Chondrocyte (in vitro differentiated cells): ENCODE results near the gene WIZ. TPM values are rescaled to one million over a fixed set of nuclear protein-coding genes. Genes with fewer than 3 reads are reported as not detected.
"Not testable (repeated sequence)": the region's sequence is repeated elsewhere in the genome, so short reads cannot be mapped to it uniquely, and the experiment has no call there.

Experiments used
- DNase-seq: peaks from one replicate; pipeline ENCODE4 v3.0.0; 2021; ENCODE audit warnings: mixed read lengths, low spot score
- H3K27ac Mint-ChIP-seq: one replicate; pipeline ENCODE4 v1.8.0; 2021; ENCODE audit warnings: mild to moderate bottlenecking, moderate library complexity, mixed read lengths; ENCODE audit not compliant: unreplicated experiment
- H3K27me3 Mint-ChIP-seq: 2 replicates; pipeline ENCODE4 v1.8.0; 2021; ENCODE audit warnings: low read depth, mixed read lengths
- H3K36me3 Mint-ChIP-seq: 2 replicates; pipeline ENCODE4 v1.8.0; 2021; ENCODE audit warnings: low read depth, mixed read lengths
- H3K4me1 Mint-ChIP-seq: 2 replicates; pipeline ENCODE4 v1.8.0; 2021; ENCODE audit warnings: low read depth, mild to moderate bottlenecking, mixed read lengths
- H3K4me3 Mint-ChIP-seq: one replicate; pipeline ENCODE4 v1.8.0; 2021; ENCODE audit warnings: mild to moderate bottlenecking, moderate library complexity, mixed read lengths; ENCODE audit not compliant: unreplicated experiment
- H3K9me3 Mint-ChIP-seq: 2 replicates; pipeline ENCODE4 v1.8.0; 2021; ENCODE audit warnings: low read depth, mixed read lengths
- CTCF ChIP-seq: fragments of 200-600 bp; sonication (generic); IDR thresholded peaks from 2 replicates; pipeline ENCODE4 v1.5.0; 2021; ENCODE audit warnings: antibody characterized with exemption, mild to moderate bottlenecking, moderate library complexity
- total RNA-seq: library from RNA; stranded (reverse); gene quantifications from 3 replicates; pipeline ENCODE4 v1.2.1, GENCODE V29; 2021

WIZ gene
- total RNA-seq, 1 donor from 2014 or later = 52.4 TPM

GRCh38 chr19:15488489-15489226, 38.9 kb upstream of the WIZ start:
- Mint-ChIP-seq H3K4me3 (no peak overlapping the region), H3K27ac (no peak overlapping the region), H3K27me3 (peaks cover 9% of the 10 kb centered on the region), H3K4me1 (no peaks in the 10 kb centered on the region), H3K36me3 (no peaks in the 10 kb centered on the region), H3K9me3 (no peaks in the 10 kb centered on the region)
- no peak for DNase-seq
- no peak for TF ChIP-seq CTCF

DNA sequence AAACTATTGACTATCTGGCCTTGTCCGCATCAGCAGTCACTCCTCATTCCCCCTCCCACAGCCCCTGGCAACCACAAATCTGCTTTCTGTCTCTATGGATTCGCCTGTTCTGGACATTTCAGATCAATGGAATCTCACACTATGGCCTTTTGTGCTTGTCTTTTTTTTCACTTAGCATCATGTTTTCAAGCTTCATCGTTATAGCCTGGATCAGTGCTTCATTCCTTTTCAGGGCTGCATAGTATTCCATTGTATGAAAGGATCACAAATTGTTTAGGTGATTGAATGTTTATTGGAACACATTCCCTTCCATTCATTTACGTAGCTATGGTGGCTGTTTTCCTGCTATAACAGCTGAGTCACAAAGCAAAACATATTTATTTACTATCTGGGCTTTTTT, 37.3 kb upstream of the WIZ start:
- no peaks in the 10 kb centered on the region for H3K9me3 Mint-ChIP-seq
- no peak overlapping the region for H3K4me3 Mint-ChIP-seq
- H3K27ac Mint-ChIP-seq = no peak overlapping the region
- no peak for TF ChIP-seq CTCF
- peaks cover 9% of the 10 kb centered on the region for H3K27me3 Mint-ChIP-seq
- DNase-seq = no peak
- H3K4me1 Mint-ChIP-seq = no peaks in the 10 kb centered on the region
- H3K36me3 Mint-ChIP-seq = no peaks in the 10 kb centered on the region

DNA sequence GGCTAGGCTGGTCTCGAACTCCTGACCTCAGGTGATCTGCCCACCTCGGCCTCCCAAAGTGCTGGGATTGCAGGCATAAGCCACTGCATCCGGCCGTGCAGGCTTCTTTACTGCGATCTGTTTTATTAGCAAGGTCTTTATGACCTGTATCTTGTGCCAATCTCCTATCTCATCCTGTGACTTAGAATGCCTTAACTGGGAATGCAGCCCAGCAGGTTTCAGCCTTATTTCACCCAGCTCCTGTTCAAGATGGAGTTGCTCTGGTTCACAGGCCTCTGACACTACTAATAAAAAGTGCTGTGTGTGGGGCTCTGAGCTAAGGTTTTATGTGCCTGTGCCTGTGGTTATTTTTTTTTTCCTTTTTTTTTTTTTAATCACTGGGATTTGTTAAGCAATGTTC, 36.0 kb upstream of the WIZ start:
- H3K4me3 Mint-ChIP-seq, DNase-seq, H3K36me3 Mint-ChIP-seq, H3K9me3 Mint-ChIP-seq, H3K27ac Mint-ChIP-seq, H3K4me1 Mint-ChIP-seq: not testable (repeated sequence)
- peaks cover 10% of the 10 kb centered on the region for H3K27me3 Mint-ChIP-seq

DNA sequence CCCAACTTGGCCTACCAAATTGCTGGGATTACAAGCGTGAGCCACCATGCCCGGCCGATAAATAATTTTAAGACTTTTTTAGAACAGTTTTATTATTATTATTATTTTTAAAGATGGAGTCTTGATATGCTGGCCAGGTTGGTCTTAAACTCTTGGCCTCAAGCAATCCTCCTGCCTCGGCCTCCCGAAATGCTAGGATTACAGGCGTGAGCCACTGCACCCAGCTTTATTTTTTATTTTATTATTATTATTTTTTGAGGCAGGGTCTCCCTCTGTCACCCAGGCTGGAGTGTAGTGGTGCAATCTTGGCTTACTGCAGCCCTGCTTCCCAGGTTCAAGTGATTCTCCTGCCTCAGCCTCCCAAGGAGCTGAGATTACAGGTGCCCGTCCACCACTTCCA, 31.2 kb upstream of the WIZ start:
- H3K4me1 Mint-ChIP-seq, H3K27ac Mint-ChIP-seq, H3K36me3 Mint-ChIP-seq, H3K9me3 Mint-ChIP-seq, H3K4me3 Mint-ChIP-seq: not testable (repeated sequence)
- peaks cover 14% of the 10 kb centered on the region for H3K27me3 Mint-ChIP-seq
- peak; percentile 17 for DNase-seq

GRCh38 chr19:15479391-15480345, 29.9 kb upstream of the WIZ start, which contains the start of gene PGLYRP2:
Gene PGLYRP2, minus strand, starts transcription at chr19:15479501. Its CDS starts 130 bp downstream, at chr19:15479371.
- no peaks in the 10 kb centered on the region for H3K36me3 Mint-ChIP-seq
- peaks cover 14% of the 10 kb centered on the region for H3K27me3 Mint-ChIP-seq
- no peaks in the 10 kb centered on the region for H3K9me3 Mint-ChIP-seq
- DNase-seq = peak; percentile 79
- TF ChIP-seq CTCF = no peak
- no peak within 1 kb of the TSS for H3K27ac Mint-ChIP-seq
- H3K4me3 Mint-ChIP-seq = no peak within 1 kb of the TSS
- H3K4me1 Mint-ChIP-seq = no peaks in the 10 kb centered on the region

GRCh38 chr19:15476325-15476724, 26.6 kb upstream of the WIZ start:
- Mint-ChIP-seq H3K36me3 (no peaks in the 10 kb centered on the region), H3K4me3 (no peak overlapping the region), H3K9me3 (peaks cover 5% of the 10 kb centered on the region), H3K27ac (no peak overlapping the region), H3K4me1 (no peaks in the 10 kb centered on the region), H3K27me3 (peaks cover 3% of the 10 kb centered on the region)
- no peak for TF ChIP-seq CTCF
- DNase-seq = peak; percentile 47
